GM12891 (cell line): ENCODE results near the gene ELFN2.

Experiments
- DNase-seq: peaks from one replicate; pipeline ENCODE4 v3.0.0; 2011; ENCODE audit warnings: low spot score; ENCODE audit not compliant: insufficient read length
- FAIRE-seq: peaks from 2 replicates; lab custom pipeline; 2011; peaks lifted over from hg19 to GRCh38; lab: Jason Lieb, UNC
- PAX5 ChIP-seq: IDR thresholded peaks from 2 replicates; pipeline ENCODE4 v1.6.1; 2011; ENCODE audit warnings: low read length, moderate library complexity, mild to moderate bottlenecking; ENCODE audit not compliant: insufficient read depth, severe bottlenecking
- POLR2A ChIP-seq: IDR thresholded peaks from 2 replicates; pipeline ENCODE4 v1.6.1; 2011; ENCODE audit warnings: low read depth, low read length, control low read depth
- POLR2AphosphoS5 ChIP-seq: IDR thresholded peaks from 2 replicates; pipeline ENCODE4 v1.6.1; 2011; ENCODE audit warnings: low read depth, low read length, control low read depth
- POU2F2 ChIP-seq: IDR thresholded peaks from 2 replicates; pipeline ENCODE4 v1.6.1; 2011; ENCODE audit warnings: low read depth, mild to moderate bottlenecking, control low read depth, low read length, moderate library complexity
- SPI1 ChIP-seq: IDR thresholded peaks from 2 replicates; pipeline ENCODE4 v1.6.1; 2011; ENCODE audit warnings: low read depth, low read length, control low read depth
- TAF1 ChIP-seq: IDR thresholded peaks from 2 replicates; pipeline ENCODE4 v1.6.1; 2011; ENCODE audit warnings: low read depth, low read length, control low read depth

Gene ELFN2

GRCh38 chr22:37431801-37432707, 4.8 kb upstream of the ELFN2 start:
- no peak for DNase-seq
- no peak for TF ChIP-seq POLR2AphosphoS5
- TF ChIP-seq TAF1: no peak
- TF ChIP-seq PAX5: no peak
- TF ChIP-seq SPI1: no peak
- TF ChIP-seq POLR2A: no peak
- TF ChIP-seq POU2F2: no peak
- FAIRE-seq: no peak

DNA sequence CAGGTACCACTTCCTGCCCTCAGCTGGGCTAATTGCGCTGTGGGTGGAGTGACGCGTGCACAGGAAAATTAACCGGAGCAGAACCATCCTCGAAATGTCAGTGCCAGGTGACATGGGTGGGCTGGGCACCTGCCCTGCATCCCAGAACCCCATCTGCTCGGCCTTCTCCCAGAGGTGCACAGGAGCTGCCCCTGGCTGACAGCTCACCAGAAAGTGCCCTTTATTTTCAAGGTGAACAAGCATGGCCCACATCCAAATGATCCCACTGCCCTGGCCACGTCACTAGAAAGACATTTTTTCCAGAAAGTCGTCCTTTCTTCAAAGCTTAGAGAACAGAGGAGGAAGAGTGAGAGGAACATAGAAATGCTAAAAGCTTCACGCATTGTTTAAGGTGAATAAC, 4.1 kb upstream of the ELFN2 start:
- no peak for FAIRE-seq
- no peak for DNase-seq
- TF ChIP-seq PAX5 (no peak), POLR2AphosphoS5 (no peak), POU2F2 (no peak), SPI1 (no peak), POLR2A (no peak), TAF1 (no peak)

GRCh38 chr22:37430941-37431340, 3.7 kb upstream of the ELFN2 start:
- no peak for FAIRE-seq
- DNase-seq: no peak
- no peak for TF ChIP-seq SPI1
- TF ChIP-seq POU2F2: no peak
- no peak for TF ChIP-seq POLR2A
- no peak for TF ChIP-seq PAX5
- no peak for TF ChIP-seq POLR2AphosphoS5
- no peak for TF ChIP-seq TAF1

- peak; percentile 64 for DNase-seq
Observed at GRCh38 chr22:37428649-37429586, 1.6 kb upstream of the ELFN2 start.

GRCh38 chr22:37427711-37428635, 694 bp upstream of the ELFN2 start:
- DNase-seq (no peak), FAIRE-seq (no peak)
- TF ChIP-seq TAF1 (no peak), PAX5 (no peak), POLR2AphosphoS5 (no peak), POU2F2 (no peak), SPI1 (no peak)

More at GRCh38 chr22:37428649-37429586, 1.6 kb upstream of the ELFN2 start:
- FAIRE-seq: peak; percentile 68
- TF ChIP-seq POLR2A (no peak), POU2F2 (no peak), POLR2AphosphoS5 (no peak), SPI1 (no peak), TAF1 (no peak), PAX5 (no peak)

- no peak for DNase-seq
- FAIRE-seq: no peak
- TF ChIP-seq PAX5 (no peak), POLR2AphosphoS5 (no peak), SPI1 (no peak), TAF1 (no peak), POLR2A (no peak)
Observed at GRCh38 chr22:37426706-37427134, 559 bp downstream of the ELFN2 start.

DNA sequence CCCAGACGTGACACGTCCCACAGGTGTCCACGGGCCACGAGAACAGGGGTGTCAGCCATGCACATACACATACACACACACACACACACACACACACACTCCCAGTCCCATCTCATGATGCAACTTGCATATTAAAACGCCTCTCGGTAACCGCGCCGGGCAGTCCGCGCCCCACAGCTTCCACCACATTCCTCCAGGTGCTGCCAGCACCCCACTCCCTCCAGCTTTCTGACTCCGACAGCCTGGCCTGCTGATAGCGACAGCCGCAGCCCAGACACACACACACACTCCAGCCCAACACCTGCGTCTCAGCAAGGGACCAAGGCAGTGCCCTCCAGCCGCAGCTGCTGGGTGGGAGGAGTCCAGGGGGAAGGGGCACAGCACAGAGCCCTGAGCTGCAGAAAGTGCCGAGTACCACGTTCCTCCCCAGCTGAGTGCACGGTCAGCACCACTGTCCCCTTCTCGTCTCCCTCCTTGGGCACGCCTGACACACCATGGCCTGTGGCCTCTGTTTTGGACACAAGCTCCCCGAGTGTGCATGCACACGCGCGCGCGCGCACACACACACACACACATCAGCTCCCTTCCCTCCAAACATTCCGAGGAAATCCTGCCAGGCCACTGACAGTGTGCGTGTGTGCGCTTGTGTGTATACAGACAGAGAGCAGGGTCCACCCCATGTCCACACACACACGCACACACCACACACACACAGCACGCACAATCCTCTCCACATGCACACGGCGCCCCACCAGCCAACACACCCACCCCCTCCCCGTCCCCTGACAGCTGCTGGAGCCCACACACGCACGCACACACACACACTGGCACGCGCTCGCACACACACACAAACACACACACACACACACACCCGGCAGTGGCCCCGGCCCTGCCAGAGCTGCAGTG, 1.2 kb downstream of the ELFN2 start:
- no peak for DNase-seq
- no peak for TF ChIP-seq POU2F2
- no peak for TF ChIP-seq TAF1
- no peak for TF ChIP-seq SPI1
- no peak for TF ChIP-seq PAX5
- no peak for TF ChIP-seq POLR2A
- no peak for TF ChIP-seq POLR2AphosphoS5
- FAIRE-seq: no peak

- no peak for FAIRE-seq
Observed at GRCh38 chr22:37425369-37425768, 1.9 kb downstream of the ELFN2 start.

More at GRCh38 chr22:37425369-37425768, 1.9 kb downstream of the ELFN2 start:
- TF ChIP-seq PAX5 (no peak), POLR2A (no peak), POU2F2 (no peak), POLR2AphosphoS5 (no peak), SPI1 (no peak), TAF1 (no peak)
- no peak for DNase-seq
